Body of pancreas (tissue), 4 donors: ENCODE measurements around the gene NOL7. TPM values are rescaled to one million over a fixed set of nuclear protein-coding genes. Genes with fewer than 3 reads are reported as not detected.

Source experiments
- ATAC-seq: fragments of 150-250 bp; one replicate; pipeline ENCODE4 v1.9.1; 2016
- DNase-seq, 4 donors: peaks; one replicate each; pipeline ENCODE4 v3.0.0-alpha.2; 2019
- H3K27ac ChIP-seq, 4 donors: fragments of 200-600 bp; sonication (generic); 1 replicate in 3 of 4; 2 replicates in 1 of 4; pipeline versions ENCODE4 v1.5.1 to v1.6.1; 2016 to 2019; ENCODE audit warnings: mild to moderate bottlenecking in 1 of 4, mixed read lengths in 1 of 4, moderate library complexity in 1 of 4
- H3K27me3 ChIP-seq, 2 donors: fragments of 200-600 bp; sonication (generic); one replicate each; pipeline ENCODE4 v1.6.0; 2016; ENCODE audit warnings: mild to moderate bottlenecking in 1 of 2
- H3K36me3 ChIP-seq, 2 donors: fragments of 200-600 bp; sonication (generic); replicated peaks in 1 of 2; 2 replicates each; pipeline ENCODE4 v1.5.1; 2016; ENCODE audit warnings: low read depth in 2 of 2; ENCODE audit not compliant: insufficient read depth in 1 of 2
- H3K4me1 ChIP-seq: fragments of 200-600 bp; sonication (generic); one replicate; pipeline ENCODE4 v1.6.0; 2016
- H3K4me3 ChIP-seq, 2 donors: fragments of 200-600 bp; sonication (generic); 1 replicate in 1 of 2; 2 replicates in 1 of 2; pipeline ENCODE4 v1.5.1; 2016 to 2019
- H3K9me3 ChIP-seq, 3 donors: fragments of 200-600 bp; sonication (generic); 1 replicate in 2 of 3; 2 replicates in 1 of 3; pipeline ENCODE4 v1.5.1; 2016
- CTCF ChIP-seq, 7 experiments: fragments of 450-650 bp in 4 of 7; fragments of 200-600 bp in 3 of 7; sonication (generic) in 3 of 7; IDR thresholded peaks; one replicate each; pipeline ENCODE4 v1.5.1; 2016 to 2019; ENCODE audit warnings: antibody characterized with exemption in 7 of 7
- POLR2A ChIP-seq, 3 donors: fragments of 450-650 bp; IDR thresholded peaks; one replicate each; pipeline ENCODE4 v1.6.1; 2016; ENCODE audit warnings: antibody characterized with exemption in 3 of 3, mild to moderate bottlenecking in 2 of 3
- WGBS, 2 donors: methylation state at CpG; one replicate each; pipeline ENCODE4 v1.1.5; 2017; 5-methylcytosine and 5-hydroxymethylcytosine counted together
- intact Hi-C: fragments of 100-400 bp; cut with DNase I; formaldehyde crosslinking; loops from one replicate; pipeline ENCODE4 v1.15.1; 2023
- total RNA-seq, 2 donors: library from RNA; depleted of rRNA; stranded (reverse); fragments of >200 nt; gene quantifications; one replicate each; pipeline ENCODE4 v1.1.0, GENCODE V29; 2016

The NOL7 gene
- total RNA-seq, 2 donors from 2014 or later, result 52.1 to 164 TPM

- peaks cover 49% of the 10 kb centered on the region for H3K4me1 ChIP-seq
Measured at GRCh38 chr6:13667655-13668054, 52.5 kb downstream of the NOL7 start.

GRCh38 chr6:13668291-13668928 is 53.3 kb downstream of the NOL7 start:
- WGBS, 2 donors, result 49 to 60% methylated on average over 2 of the region's 2 CpGs
- no peaks in the 10 kb centered on the region for H3K27me3 ChIP-seq
- H3K4me3 ChIP-seq, result no peak overlapping the region
- DNase-seq (no peak), ATAC-seq (no peak)
- peaks cover 42% of the 10 kb centered on the region for H3K4me1 ChIP-seq
- H3K9me3 ChIP-seq, result no peaks in the 10 kb centered on the region
- intact Hi-C loops, result no loop called here
- TF ChIP-seq POLR2A (IDR thresholded peaks at IDR 0.05) (no peak), CTCF (IDR thresholded peaks at IDR 0.05) (no peak)
- no peaks in the 10 kb centered on the region for H3K36me3 ChIP-seq
- H3K27ac ChIP-seq, result no peak overlapping the region

More at GRCh38 chr6:13667655-13668054, 52.5 kb downstream of the NOL7 start:
- ATAC-seq, result no peak
- no peak overlapping the region for H3K27ac ChIP-seq
- intact Hi-C loops, result no loop called here
- no peak overlapping the region for H3K4me3 ChIP-seq
- H3K9me3 ChIP-seq, result no peaks in the 10 kb centered on the region
- TF ChIP-seq CTCF (IDR thresholded peaks at IDR 0.05), result no peak
- WGBS, 2 donors, result 76 to 86% methylated on average over 2 of the region's 2 CpGs
- no peaks in the 10 kb centered on the region for H3K36me3 ChIP-seq
- no peak for DNase-seq
- H3K27me3 ChIP-seq, result no peaks in the 10 kb centered on the region

- Histone ChIP-seq H3K27ac (no peak overlapping the region), H3K36me3 (no peaks in the 10 kb centered on the region), H3K9me3 (no peaks in the 10 kb centered on the region), H3K27me3 (no peaks in the 10 kb centered on the region), H3K4me1 (peaks cover 31% of the 10 kb centered on the region), H3K4me3 (no peak overlapping the region)
- 90 to 97% methylated on average over 5 of the region's 5 CpGs for WGBS, 2 donors
- intact Hi-C loops, result no loop called here
- no peak for TF ChIP-seq CTCF (IDR thresholded peaks at IDR 0.05)
- ATAC-seq (no peak), DNase-seq (no peak)
Measured at GRCh38 chr6:13669476-13669875, 54.3 kb downstream of the NOL7 start.

Other genes with a start within 250 kb of the NOL7 start
- 1 to 10 TPM; 4.3 to 5.2 TPM for gene GFOD1, start 127.7 kb upstream of the NOL7 start, total RNA-seq
- gene SIRT5, start 40.7 kb upstream of the NOL7 start, total RNA-seq, result 10 to 100 TPM; 10.2 to 11.2 TPM
- 10 to 100 TPM; 14.3 to 26.7 TPM for gene RANBP9, start 96.5 kb downstream of the NOL7 start, total RNA-seq
- gene MCUR1, start 199.2 kb downstream of the NOL7 start, total RNA-seq, result 10 to 100 TPM; 10.4 to 20.8 TPM